ENCODE data around the gene USP31. TPM values are rescaled to one million over a fixed set of nuclear protein-coding genes. Genes with fewer than 3 reads are reported as not detected.

The USP31 gene
- total RNA-seq, 1 donor from 2014 or later: 21.8 TPM

GRCh38 chr16:23029733-23030420, 119.4 kb downstream of the USP31 start:
- TF ChIP-seq CTCF (IDR thresholded peaks at IDR 0.05; ENCODE audit: partially characterized antibody, unreplicated experiment): no peak
- no peak for DNase-seq
- H3K36me3 Mint-ChIP-seq (ENCODE audit: unreplicated experiment): peaks cover 5% of the 10 kb centered on the region

GRCh38 chr16:23027386-23027785, 121.9 kb downstream of the USP31 start:
- Mint-ChIP-seq H3K36me3 (ENCODE audit: unreplicated experiment) (no peaks in the 10 kb centered on the region), H3K9me3 (ENCODE audit: unreplicated experiment) (peaks cover 7% of the 10 kb centered on the region), H3K27me3 (ENCODE audit: unreplicated experiment) (no peaks in the 10 kb centered on the region), H3K27ac (ENCODE audit: unreplicated experiment) (no peak overlapping the region), H3K4me3 (ENCODE audit: unreplicated experiment) (no peak overlapping the region), H3K4me1 (ENCODE audit: low read depth, unreplicated experiment) (peaks cover 20% of the 10 kb centered on the region)
- TF ChIP-seq CTCF (IDR thresholded peaks at IDR 0.05; ENCODE audit: partially characterized antibody, unreplicated experiment): no peak
- no peak for DNase-seq

More at GRCh38 chr16:23029733-23030420, 119.4 kb downstream of the USP31 start:
- Mint-ChIP-seq H3K4me1 (ENCODE audit: low read depth, unreplicated experiment) (peaks cover 20% of the 10 kb centered on the region), H3K27ac (ENCODE audit: unreplicated experiment) (peak overlapping the region; percentile 29), H3K9me3 (ENCODE audit: unreplicated experiment) (peaks cover 9% of the 10 kb centered on the region), H3K27me3 (ENCODE audit: unreplicated experiment) (no peaks in the 10 kb centered on the region), H3K4me3 (ENCODE audit: unreplicated experiment) (no peak overlapping the region)

- Mint-ChIP-seq H3K36me3 (ENCODE audit: unreplicated experiment) (no peaks in the 10 kb centered on the region), H3K9me3 (ENCODE audit: unreplicated experiment) (peaks cover 7% of the 10 kb centered on the region), H3K4me1 (ENCODE audit: low read depth, unreplicated experiment) (peaks cover 20% of the 10 kb centered on the region), H3K27ac (ENCODE audit: unreplicated experiment) (peak overlapping the region; percentile 53), H3K4me3 (ENCODE audit: unreplicated experiment) (no peak overlapping the region), H3K27me3 (ENCODE audit: unreplicated experiment) (no peaks in the 10 kb centered on the region)
- no peak for DNase-seq
- no peak for TF ChIP-seq CTCF (IDR thresholded peaks at IDR 0.05; ENCODE audit: partially characterized antibody, unreplicated experiment)
Observed at GRCh38 chr16:23026784-23027362, 122.4 kb downstream of the USP31 start.

- Mint-ChIP-seq H3K9me3 (ENCODE audit: unreplicated experiment) (peaks cover 5% of the 10 kb centered on the region), H3K36me3 (ENCODE audit: unreplicated experiment) (no peaks in the 10 kb centered on the region), H3K27me3 (ENCODE audit: unreplicated experiment) (no peaks in the 10 kb centered on the region), H3K4me3 (ENCODE audit: unreplicated experiment) (no peak overlapping the region), H3K4me1 (ENCODE audit: low read depth, unreplicated experiment) (peaks cover 17% of the 10 kb centered on the region), H3K27ac (ENCODE audit: unreplicated experiment) (no peak overlapping the region)
- no peak for DNase-seq
- no peak for TF ChIP-seq CTCF (IDR thresholded peaks at IDR 0.05; ENCODE audit: partially characterized antibody, unreplicated experiment)
Observed at GRCh38 chr16:23025692-23026307, 123.5 kb downstream of the USP31 start.

- no peak for DNase-seq
- Mint-ChIP-seq H3K4me1 (ENCODE audit: low read depth, unreplicated experiment) (peaks cover 5% of the 10 kb centered on the region), H3K9me3 (ENCODE audit: unreplicated experiment) (no peaks in the 10 kb centered on the region), H3K27me3 (ENCODE audit: unreplicated experiment) (no peaks in the 10 kb centered on the region), H3K36me3 (ENCODE audit: unreplicated experiment) (no peaks in the 10 kb centered on the region), H3K27ac (ENCODE audit: unreplicated experiment) (no peak overlapping the region), H3K4me3 (ENCODE audit: unreplicated experiment) (no peak overlapping the region)
- TF ChIP-seq CTCF (IDR thresholded peaks at IDR 0.05; ENCODE audit: partially characterized antibody, unreplicated experiment): no peak
Observed at GRCh38 chr16:23024044-23024443, 125.2 kb downstream of the USP31 start.
